HEK293T (cell line): ENCODE results near the gene CLC.

Source experiments
- CTCF ChIA-PET: fragments of 350-600 bp; formaldehyde crosslinking; extraction: SDS; loops from one replicate; lab custom pipeline; 2021; ENCODE audit warnings: antibody characterized with exemption, inconsistent platforms; lab: Yijun Ruan, JAX
- POLR2A ChIA-PET: fragments of 350-600 bp; formaldehyde crosslinking; extraction: SDS; loops from one replicate; lab custom pipeline; 2020; ENCODE audit warnings: antibody characterized with exemption, inconsistent platforms; lab: Yijun Ruan, JAX
- DNase-seq: peaks from one replicate; pipeline ENCODE4 v3.0.0; 2012; ENCODE audit warnings: mixed read lengths; ENCODE audit errors: extremely low spot score
- ARNT ChIP-seq: fragments of 450-650 bp; IDR thresholded peaks from 2 replicates; pipeline ENCODE4 v1.6.1; 2017; ENCODE audit warnings: mild to moderate bottlenecking
- BHLHE40 ChIP-seq: fragments of 450-650 bp; IDR thresholded peaks from 2 replicates; pipeline ENCODE4 v1.6.1; 2016; ENCODE audit warnings: mild to moderate bottlenecking, moderate library complexity, borderline replicate concordance
- CTBP1 ChIP-seq: fragments of 450-650 bp; IDR thresholded peaks from 2 replicates; pipeline ENCODE4 v1.6.1; 2016; ENCODE audit warnings: borderline replicate concordance
- ELF4 ChIP-seq: fragments of 450-650 bp; IDR thresholded peaks from 2 replicates; pipeline ENCODE4 v1.6.1; 2017; ENCODE audit warnings: antibody characterized with exemption
- FOXA1 ChIP-seq: fragments of 450-650 bp; IDR thresholded peaks from 2 replicates; pipeline ENCODE4 v1.6.1; 2016; ENCODE audit warnings: mild to moderate bottlenecking
- FOXK2 ChIP-seq: fragments of 450-650 bp; IDR thresholded peaks from 2 replicates; pipeline ENCODE4 v1.6.1; 2016; ENCODE audit warnings: mild to moderate bottlenecking
- FOXM1 ChIP-seq: fragments of 450-650 bp; IDR thresholded peaks from 2 replicates; pipeline ENCODE4 v1.6.1; 2017; ENCODE audit warnings: mild to moderate bottlenecking, borderline replicate concordance
- HDGF ChIP-seq: fragments of 450-650 bp; IDR thresholded peaks from 2 replicates; pipeline ENCODE4 v1.6.1; 2017; ENCODE audit warnings: antibody characterized with exemption, borderline replicate concordance
- L3MBTL2 ChIP-seq: fragments of 450-650 bp; conservative IDR thresholded peaks from 2 replicates; pipeline ENCODE4 v1.6.1; 2016; ENCODE audit warnings: mild to moderate bottlenecking
- LEF1 ChIP-seq: fragments of 450-650 bp; IDR thresholded peaks from 2 replicates; pipeline ENCODE4 v1.6.1; 2017; ENCODE audit warnings: mild to moderate bottlenecking, borderline replicate concordance
- NFRKB ChIP-seq: fragments of 450-650 bp; IDR thresholded peaks from 2 replicates; pipeline ENCODE4 v1.6.1; 2016; ENCODE audit warnings: mild to moderate bottlenecking, moderate library complexity
- PKNOX1 ChIP-seq: fragments of 450-650 bp; IDR thresholded peaks from 2 replicates; pipeline ENCODE4 v1.6.1; 2016
- SP1 ChIP-seq: fragments of 450-650 bp; IDR thresholded peaks from 2 replicates; pipeline ENCODE4 v1.6.1; 2017
- SUZ12 ChIP-seq: fragments of 450-650 bp; IDR thresholded peaks from 2 replicates; pipeline ENCODE4 v1.6.1; 2016; ENCODE audit warnings: mild to moderate bottlenecking
- TARDBP ChIP-seq: fragments of 450-650 bp; IDR thresholded peaks from 2 replicates; pipeline ENCODE4 v1.6.1; 2016
- ZNF384 ChIP-seq: fragments of 450-650 bp; IDR thresholded peaks from 2 replicates; pipeline ENCODE4 v1.6.1; 2016

CLC gene

GRCh38 chr19:39704181-39705044 lies 33.4 kb downstream of the CLC start, which contains the start of gene LGALS14:
Gene LGALS14, plus strand, starts transcription at chr19:39704481. Its CDS starts 48 bp downstream, at chr19:39704529.
- no peak for DNase-seq
- ChIA-PET CTCF (no interaction called here), POLR2A (no interaction called here)
- TF ChIP-seq ARNT = no peak
- TF ChIP-seq FOXM1 = no peak
- TF ChIP-seq BHLHE40 = no peak
- TF ChIP-seq PKNOX1 = no peak
- no peak for TF ChIP-seq L3MBTL2
- no peak for TF ChIP-seq LEF1
- no peak for TF ChIP-seq NFRKB
- no peak for TF ChIP-seq ZNF384
- TF ChIP-seq FOXA1 = no peak
- no peak for TF ChIP-seq HDGF
- no peak for TF ChIP-seq ELF4

DNA sequence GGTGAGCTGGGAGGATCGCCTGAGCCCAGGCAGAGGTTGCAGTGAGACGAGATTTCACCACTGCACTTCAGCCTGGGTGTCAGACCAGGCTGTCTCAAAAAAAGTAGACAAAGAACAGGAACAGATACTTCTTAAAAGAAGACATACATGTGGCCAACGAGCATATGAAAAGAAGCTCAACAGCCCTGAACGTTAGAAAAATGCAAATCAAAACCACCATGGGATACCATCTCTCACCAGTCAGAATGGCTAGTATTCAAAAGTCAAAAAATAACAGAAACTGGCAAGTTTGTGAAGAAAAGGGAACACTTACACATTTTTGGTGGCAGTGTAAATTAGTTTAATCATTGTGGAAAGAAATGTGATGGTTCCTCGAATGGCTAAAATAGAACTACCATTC lies 36.5 kb downstream of the CLC start:
- no peak for DNase-seq
- ChIA-PET POLR2A (no interaction called here), CTCF (no interaction called here)
- TF ChIP-seq CTBP1 = no peak
- TF ChIP-seq ZNF384 = no peak
- TF ChIP-seq FOXK2 = no peak
- TF ChIP-seq FOXM1 = no peak
- no peak for TF ChIP-seq TARDBP
- TF ChIP-seq FOXA1 = no peak
- no peak for TF ChIP-seq BHLHE40
- no peak for TF ChIP-seq LEF1
- TF ChIP-seq ELF4 = no peak
- no peak for TF ChIP-seq SP1
- TF ChIP-seq HDGF = no peak
- no peak for TF ChIP-seq NFRKB
- no peak for TF ChIP-seq L3MBTL2
- TF ChIP-seq PKNOX1 = no peak
- no peak for TF ChIP-seq SUZ12
- TF ChIP-seq ARNT = no peak

DNA sequence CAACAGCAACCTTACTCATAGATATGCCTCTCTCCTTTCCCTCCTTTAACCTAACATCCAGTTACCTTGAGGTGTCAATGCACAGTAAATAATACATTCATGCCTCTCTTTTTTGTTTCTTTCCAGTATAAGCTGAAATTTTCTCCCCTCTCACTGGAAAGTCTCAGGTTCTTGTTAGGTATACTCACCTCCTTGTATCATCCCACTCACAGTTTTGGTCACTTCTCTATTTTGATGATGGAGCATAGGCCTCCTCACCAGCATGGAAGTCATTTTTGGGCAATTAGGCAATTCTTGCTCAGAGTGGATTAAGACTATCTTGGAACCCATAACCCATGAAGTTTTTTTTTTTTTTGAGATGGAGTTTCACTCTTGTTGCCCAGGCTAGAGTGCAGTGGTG lies 39.3 kb downstream of the CLC start:
- DNase-seq = no peak
- ChIA-PET CTCF (no interaction called here), POLR2A (no interaction called here)
- TF ChIP-seq SUZ12 (no peak), CTBP1 (no peak), HDGF (no peak), TARDBP (no peak), ARNT (no peak), ZNF384 (no peak), SP1 (no peak), NFRKB (no peak), L3MBTL2 (no peak), PKNOX1 (no peak), FOXK2 (no peak), LEF1 (no peak)

- ChIA-PET CTCF (no interaction called here), POLR2A (no interaction called here)
- DNase-seq = no peak
- TF ChIP-seq SUZ12 = no peak
- TF ChIP-seq TARDBP = no peak
- no peak for TF ChIP-seq NFRKB
- TF ChIP-seq HDGF = no peak
- TF ChIP-seq ARNT = no peak
- no peak for TF ChIP-seq FOXM1
- no peak for TF ChIP-seq ZNF384
- no peak for TF ChIP-seq L3MBTL2
- no peak for TF ChIP-seq LEF1
These were observed 41.4 kb downstream of the CLC start for GRCh38 chr19:39696387-39696786.

DNA sequence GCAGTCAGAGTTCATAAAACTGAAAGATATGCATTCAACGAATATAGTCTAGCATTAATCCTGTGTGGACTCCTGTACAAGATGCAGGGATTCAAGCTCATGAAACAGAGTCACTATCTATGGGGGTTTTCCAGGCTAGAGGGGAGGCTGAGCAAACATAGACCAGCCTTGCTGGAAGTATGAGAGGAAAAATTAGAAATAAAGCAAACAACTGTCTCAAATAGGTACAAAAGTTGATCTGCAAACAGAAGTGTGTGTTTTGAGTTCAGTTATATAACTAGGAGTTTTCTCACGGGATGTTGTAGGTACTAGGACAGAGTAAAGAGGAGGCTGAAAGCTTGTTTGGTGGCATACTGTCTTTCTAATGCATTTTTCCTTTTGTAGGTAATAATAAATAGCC lies 42.1 kb downstream of the CLC start:
- POLR2A ChIA-PET = no interaction called here
- TF ChIP-seq LEF1 (no peak), ZNF384 (no peak), TARDBP (no peak), SP1 (no peak), ARNT (no peak), CTBP1 (no peak), NFRKB (no peak), BHLHE40 (no peak), FOXA1 (no peak), FOXM1 (no peak), FOXK2 (no peak), PKNOX1 (no peak), HDGF (no peak), ELF4 (no peak), L3MBTL2 (no peak), SUZ12 (no peak)
- no peak for DNase-seq
- CTCF ChIA-PET = no interaction called here
